NCI-H526 (cell line): Measurements from ENCODE around the gene TRMU.

Experiments used
- DNase-seq, 2 experiments: peaks; one replicate each; lab custom pipeline; 2025; lab: John Stamatoyannopoulos, UW

TRMU gene, protein sequence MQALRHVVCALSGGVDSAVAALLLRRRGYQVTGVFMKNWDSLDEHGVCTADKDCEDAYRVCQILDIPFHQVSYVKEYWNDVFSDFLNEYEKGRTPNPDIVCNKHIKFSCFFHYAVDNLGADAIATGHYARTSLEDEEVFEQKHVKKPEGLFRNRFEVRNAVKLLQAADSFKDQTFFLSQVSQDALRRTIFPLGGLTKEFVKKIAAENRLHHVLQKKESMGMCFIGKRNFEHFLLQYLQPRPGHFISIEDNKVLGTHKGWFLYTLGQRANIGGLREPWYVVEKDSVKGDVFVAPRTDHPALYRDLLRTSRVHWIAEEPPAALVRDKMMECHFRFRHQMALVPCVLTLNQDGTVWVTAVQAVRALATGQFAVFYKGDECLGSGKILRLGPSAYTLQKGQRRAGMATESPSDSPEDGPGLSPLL

DNA sequence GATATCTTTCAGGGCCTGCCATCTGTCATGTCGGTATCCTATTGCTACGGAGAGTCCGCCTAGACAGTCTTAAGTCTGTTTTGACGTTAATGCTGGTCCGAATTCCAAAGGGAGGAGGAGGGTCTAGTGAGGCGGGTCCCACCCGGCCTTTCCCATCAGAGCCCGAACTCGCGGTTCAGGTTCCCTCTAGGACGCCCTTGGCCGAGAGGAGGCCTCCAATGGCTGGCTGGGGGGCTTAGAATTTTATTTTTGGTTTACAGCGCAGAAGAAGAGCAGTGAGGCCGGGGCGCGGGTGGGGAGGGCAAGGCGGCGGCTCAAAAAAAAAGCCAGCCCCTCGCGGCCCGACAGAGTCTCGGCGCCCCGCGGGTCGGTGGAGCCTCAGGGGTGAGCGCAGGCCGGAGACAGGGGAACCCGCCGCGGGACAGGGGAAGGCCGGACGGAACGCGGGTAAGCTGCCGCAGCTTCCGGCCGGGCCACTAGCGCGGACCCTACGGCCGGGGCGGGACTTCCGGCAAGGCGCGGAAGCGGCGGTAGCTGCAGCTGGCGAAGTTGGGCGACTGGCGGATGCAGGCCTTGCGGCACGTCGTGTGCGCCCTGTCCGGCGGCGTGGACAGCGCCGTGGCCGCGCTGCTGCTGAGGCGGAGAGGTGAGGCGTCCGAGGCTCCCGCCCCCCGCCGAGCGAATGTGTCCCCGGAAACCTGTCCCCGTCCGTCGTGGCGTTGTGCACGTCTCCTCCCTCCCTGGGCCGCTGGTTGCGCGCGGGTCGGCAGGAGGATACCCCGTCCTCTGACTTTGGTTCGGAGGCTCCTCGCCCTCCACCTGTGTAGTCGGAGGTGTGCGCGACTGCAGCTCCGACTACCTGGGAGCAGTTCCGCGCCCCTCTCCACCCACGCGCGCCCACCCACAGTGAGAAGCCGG is at the start of gene TRMU:
TRMU (plus strand) TSS at position 514 of the 918 bp plus-strand sequence; CDS start at position 565, 51 bp downstream.
- peak; percentile 32 to 88 for DNase-seq

DNA sequence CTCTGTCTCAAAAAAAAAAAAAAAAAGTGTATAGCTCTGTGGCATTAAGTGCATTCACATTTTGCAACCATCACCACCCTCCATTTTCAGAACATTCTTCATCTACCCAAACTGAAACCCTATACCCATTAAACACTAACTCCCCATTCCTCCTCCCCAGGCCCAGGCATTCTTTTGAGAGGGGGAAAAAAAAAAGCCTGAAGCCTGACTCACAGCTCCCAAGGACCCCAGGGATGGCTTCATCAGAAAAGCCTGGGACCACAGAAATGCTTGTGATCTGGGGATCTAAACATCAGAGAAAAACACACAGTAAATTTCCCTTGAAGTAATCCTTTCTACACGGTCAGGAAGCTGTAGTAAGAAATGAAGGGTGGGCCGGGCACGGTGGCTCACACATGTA is 49.5 kb upstream of the TRMU start:
- no peak for DNase-seq

DNA sequence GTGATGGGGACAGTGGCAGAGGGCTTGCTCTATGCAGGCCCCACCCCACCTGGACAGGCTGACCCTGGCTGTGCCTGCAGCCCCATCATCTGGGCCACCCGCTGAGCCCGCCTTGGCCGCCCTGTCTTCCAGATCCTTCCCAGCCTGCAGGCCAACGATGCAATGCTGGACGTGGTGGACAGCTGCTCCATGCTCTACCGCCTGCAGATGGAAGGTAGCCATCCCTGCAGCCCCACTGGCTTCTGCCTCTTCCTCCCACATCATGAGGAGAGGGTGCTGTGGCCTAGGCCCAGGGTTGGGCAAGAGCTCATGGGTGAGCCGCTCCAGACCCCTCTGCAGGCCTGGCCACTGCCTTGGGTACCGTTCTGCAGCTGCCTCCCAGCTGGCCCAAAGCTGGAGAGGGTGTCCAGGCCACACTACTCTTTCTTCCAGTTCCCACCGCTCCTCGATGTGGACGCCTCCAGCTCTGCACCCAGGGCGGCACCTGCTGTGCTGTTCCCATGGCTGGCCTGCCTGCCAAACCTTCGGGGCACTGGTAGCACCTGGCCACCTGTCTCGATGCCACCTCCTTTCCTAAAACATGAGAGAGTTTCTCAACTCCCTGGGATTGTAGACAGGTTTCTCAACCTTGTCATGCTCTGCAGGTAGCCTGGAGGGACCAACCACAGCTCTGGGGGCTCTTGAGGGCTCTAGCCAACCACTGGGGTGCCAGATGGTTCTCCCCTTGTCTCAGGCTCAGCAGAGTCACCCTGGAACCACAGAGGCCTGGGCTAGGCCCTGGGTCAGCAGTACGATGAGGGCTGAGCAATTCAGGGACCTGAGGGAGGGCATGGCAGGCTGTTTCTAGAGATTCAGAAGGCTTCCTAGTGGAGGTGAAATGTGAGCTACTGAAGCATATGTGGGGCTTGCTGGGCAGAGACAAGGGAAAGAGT is 48.3 kb upstream of the TRMU start:
- no peak for DNase-seq

DNA sequence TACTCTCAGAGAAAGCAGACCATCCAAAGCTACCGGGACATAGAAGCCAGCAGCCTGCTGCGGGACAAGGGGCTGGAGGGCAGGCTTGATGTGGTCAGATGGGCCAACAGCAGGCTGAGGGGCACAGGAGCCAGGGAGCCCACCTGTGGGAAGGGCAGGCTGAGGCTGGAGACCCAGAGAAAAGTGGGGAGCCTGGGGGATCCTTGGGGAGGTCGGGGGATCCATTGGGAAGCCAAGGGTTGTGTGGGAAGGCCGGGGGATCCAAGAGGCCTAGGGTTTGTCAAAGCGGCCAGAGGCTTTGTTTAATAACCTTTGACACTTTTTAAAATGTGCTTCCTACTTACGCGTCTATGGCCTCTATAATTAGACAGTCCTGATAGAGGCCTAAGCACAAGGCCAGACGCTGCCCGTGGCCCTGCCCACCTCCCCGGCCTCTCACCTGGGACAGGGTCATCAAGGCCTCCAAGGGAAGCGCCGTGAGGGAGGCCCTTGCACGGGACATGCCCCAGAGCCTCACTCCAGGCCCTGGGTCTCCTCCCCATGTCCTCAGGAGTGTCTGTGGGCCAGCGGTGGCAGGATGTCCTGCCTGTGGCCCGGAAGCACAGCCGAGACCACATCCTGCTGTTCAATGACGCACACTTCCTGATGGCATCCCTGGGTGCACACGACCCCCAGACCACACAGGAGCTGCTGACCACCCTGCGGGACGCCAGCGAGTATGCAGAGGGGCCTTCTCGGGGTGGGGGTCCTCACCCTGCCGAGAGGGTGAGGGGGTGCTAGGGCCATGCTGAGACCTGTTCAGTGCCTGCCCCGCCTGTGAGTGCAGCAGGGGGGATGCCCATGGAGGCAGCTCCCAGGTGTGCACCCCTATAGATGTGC is 47.4 kb upstream of the TRMU start:
- DNase-seq, result no peak

DNA sequence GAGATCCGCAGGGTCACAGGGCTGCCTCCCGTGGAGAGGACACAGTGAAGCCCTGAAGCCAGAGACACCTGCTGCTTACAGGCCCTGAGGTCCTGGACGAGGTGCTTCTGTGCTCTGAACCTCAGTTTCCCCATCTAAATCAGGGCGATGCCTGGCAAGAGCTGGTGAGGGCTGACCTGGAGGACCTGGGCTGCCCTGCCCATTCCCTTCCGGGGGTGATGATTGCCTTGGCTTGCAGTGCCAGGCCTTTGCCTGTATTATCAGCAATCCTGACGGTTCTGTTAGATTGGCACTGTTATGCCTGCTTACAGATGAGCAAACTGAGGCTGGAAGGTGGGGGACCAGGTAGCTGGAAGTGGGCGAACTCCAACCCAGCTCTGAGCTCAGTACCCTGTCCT is 46.7 kb upstream of the TRMU start:
- DNase-seq, result no peak

DNA sequence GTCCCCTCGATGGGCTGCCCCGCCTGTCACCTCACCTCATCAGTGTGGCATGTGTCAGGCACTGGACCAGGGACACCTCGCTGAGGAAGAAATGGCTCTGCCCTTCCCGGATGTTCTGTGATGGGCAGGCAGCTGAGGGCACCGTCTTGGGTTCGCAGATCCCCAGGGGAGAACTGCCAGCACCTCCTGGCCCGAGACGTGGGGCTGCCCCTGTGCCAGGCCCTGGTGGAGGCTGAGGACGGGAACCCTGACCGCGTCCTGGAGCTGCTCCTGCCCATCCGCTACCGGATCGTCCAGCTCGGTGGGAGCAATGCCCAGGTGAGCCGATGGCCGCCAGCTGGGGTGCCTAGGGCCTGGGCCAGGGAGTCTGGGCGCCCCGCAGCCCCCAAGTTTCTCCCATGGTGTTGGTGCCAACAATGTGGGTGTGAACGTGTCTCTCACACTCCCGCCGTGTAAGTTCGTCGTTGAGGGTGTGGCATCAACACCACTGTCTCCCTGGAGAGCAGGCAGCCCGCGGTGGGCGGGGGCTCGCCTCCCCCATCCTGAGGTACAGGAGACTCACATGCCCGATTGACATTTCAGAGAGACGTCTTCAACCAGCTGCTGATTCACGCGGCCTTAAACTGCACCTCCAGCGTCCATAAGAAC is 46.1 kb upstream of the TRMU start:
- peak in 1 of 2 experiments; percentile 49 for DNase-seq

DNA sequence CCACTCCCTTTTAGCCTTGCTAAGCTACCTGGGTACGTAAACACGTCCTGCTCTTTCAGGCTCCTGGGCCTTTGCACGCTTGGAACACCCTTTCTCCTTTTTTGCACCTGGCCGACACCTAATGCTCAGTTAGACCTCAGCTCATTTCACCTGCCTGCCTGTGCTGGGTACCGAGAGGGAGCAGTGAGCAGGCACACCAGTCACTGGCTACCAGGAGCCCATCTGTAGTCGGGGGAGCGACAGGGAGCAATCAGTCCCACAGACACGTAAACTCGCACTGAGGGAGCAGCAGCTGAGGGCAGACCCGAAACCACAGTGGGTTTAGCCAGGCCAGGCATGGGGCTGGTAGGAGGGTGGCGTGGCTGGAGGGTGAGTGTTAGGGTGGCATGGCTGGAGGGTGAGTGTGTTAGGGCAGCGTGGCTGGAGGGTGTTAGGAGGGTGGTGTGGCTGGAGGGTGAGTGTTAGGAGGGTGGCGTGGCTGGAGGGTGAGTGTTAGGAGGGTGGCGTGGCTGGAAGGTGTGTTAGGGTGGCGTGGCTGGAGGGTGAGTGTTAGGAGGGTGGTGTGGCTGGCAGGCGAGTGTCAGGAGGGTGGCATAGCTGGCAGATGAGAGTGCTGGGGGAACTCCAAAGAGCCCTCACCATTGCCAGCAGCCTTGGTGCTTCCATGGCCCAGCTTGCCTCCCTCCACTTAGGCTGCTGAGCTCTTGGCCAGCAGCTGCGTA is 45.2 kb upstream of the TRMU start:
- DNase-seq, result peak; percentile 17 to 59

DNA sequence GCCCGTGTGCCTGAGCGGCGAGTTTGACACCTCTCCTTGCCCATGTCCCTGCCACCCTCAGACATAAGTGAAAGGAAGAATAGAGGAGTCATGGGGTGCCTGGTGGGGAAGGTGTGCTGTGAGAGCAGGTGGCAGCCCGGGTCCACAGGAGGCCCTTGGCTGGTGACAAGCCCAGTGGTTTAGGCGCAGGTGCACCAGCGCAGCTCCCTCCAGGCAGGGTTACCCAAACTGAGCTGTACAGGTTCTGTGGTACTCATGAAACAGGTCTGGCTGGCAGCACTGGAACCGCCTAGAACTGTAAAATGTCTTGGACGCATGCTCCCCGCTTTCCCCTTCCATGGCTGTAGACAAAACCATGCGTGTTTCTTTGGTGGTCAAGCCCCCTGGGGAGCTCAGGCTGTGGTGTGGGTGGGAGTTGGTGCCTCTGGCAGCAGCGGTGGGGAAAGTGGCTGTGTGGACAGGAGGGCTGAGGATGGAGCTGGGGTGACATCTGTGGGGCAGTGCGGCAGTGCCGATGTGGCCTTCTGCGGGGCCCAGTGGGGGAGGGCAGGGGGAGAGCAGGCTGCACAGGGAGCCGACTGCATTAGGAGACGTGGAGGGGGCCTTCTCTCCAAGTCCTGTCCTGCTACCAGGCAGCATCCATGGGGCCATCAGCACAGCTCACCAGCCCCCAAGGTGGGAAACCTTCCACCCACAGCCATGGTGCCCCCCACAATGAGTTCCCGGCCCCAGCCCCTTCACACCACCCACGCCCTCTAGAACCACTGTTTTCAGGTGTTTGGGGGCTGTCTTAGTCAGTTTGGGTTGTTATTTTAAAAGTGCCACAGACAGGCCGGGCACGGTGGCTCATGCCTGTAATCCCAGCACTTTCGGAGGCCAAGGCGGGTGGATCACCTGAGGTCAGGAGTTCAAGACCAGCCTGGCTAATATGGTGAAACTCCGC is 44.4 kb upstream of the TRMU start:
- no peak for DNase-seq

DNA sequence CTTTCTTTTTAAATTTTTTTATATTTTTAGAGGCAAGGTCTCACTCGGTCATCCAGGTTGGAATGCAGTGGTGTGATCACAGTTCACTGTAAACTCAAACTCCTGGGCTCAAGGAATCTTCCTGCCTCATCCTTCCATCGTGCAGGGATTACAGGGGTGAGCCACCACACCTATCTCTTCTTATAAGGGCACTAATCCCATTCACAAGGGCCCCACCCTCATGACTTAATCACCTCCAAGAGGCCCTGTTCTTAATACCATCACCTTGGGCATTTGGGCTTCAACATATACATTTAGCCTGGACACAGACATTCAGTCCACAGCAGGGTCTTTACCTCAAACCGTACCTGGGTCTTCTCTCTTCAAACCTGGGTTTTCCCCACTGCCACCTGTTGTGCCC is 43.3 kb upstream of the TRMU start:
- no peak for DNase-seq

DNA sequence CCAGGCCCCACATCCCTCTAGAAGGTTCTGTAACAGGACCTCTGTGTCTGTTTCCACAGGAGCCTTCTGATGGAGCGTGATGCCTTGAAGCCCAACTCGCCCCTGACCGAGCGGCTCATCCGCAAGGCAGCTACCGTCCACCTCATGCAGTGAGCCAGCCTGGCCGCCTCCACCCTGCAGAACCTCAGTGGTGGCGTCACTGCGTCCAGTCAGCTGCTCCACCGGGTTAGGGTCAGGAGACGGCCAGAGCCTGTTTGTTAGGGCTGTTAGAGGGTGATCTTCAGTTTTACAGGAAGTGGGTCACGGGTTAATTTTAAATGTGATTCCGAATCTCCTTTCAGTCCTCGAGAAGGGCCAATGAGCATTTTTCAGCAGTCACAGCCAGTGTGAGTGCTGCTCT is 42.8 kb upstream of the TRMU start:
- no peak for DNase-seq

DNA sequence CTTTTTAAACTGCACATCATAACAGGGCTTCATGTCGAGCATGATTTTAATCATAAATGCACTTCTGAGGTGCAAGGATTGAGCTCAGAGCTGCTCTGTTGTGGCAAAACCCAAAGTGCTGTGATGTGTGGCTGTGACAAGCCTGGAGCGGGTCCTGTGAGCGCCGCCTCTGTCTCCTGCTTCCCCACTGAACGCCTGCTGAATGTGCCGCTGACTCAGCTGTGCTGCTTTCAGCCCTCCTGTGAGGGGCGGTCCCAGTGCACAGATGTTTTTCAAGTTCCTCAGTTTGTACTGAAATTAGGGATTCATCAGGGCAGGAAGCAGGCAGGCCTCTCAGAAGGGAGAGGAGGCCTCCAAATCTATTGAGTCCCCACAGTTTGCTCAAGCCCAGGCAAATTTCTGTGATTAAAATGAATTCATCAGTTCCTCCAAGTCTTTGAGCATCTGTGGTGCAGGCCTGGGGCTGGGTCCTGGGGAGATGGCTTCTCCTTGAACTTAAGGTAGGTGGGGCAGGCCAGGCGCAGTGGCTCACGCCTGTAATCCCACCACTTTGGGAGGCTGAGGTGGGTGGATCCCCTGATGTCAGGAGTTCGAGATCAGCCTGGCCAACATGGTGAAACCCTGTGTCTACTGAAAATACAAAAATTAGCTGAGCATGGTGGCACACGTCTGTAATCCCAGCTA is 41.8 kb upstream of the TRMU start:
- DNase-seq, result peak; percentile 8 to 71

DNA sequence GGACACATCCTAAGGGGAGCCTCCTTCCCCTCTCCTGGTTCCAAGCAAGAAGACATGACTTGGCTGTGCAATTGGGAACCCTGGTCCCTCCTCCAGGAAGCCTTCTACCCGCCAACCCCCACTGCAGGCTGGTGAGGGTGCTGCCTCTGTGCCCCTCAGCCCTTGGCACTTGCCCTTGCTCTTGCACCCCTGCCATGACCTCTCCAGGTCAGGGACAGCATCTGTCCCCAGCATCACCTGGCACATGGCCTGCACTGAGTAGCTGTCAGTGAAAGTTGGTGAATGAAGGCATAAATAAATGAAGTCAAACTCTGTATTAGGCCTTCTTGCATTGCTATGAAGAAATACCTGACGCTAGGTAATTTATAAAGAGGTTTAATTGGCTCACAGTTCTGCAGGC is 40.7 kb upstream of the TRMU start:
- DNase-seq, result no peak

DNA sequence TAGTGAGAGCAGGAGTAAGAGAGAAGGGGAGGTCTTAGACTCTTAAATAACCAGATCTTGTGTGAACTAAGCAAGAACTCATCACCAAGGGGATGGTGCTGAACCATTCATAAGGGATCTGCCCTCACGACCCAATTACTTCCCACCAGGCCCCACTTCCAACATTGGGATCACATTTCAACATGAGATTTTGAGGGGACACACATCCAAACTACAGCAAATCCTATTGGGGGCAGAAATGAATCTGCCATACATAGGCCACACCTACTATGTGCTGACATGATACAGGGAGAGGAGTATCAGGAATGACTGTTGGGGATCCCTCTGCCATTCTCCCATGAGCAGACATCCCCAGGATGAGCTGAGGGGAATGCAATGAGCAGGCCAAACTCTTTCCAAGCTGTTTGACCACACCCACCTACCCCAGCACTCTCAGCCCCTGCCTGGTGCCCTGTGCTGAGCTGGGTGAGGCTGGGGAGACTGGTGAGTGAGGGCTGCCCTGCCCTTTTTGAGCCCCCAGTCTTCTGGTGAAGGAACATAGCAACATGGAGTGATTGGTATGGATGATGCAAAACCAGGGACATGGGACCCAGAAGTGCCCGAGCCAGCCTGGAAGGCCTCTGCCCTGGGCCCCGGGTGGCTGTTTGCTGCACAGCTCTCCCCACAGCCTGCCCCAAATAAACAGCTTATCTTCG is 40.1 kb upstream of the TRMU start:
- no peak for DNase-seq

DNA sequence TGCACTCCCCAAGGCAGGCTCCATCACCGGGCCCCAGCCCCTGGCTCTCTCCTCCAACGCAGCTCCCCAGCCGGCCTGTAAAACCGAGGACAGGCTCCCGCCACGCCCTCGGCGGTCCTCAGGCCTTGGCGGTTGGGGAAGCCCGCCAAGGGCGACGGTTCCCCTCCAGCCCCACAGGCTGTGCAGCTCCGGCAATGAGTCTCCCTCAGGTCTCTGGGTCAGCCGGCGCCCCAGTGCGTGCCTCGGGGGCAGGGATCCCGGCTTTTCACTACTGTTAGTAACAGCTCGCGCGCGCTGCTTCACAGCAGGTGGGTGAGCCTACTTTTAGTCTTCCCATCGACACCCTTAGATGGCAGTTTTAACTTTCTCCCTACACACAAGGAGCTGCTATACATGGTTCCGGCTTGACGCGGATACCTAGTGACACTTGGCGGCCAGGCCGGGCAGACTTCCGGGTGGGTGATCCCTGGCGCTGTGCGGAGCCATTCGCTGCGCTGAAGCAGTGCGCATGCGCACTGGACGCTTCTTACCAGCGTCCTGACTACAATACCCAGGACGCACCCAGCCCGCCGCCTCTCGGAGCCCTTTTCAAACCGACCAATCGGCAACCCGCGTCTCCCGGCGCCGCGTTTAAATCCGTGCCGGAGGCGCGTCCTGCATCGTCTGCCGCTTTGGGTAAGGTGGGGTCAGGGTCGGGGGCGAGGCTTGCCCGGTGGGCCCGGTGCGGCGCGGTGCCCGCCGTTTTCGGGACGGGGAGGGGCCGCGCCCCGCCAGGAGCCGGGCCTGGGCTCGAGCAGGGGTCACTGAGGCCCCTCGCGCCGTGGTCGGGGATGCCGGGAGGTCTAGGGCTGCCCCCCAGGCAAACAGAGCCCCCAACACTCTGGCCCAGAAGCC is 39.0 kb upstream of the TRMU start, which contains the start of gene GTSE1:
GTSE1 (plus strand) TSS at position 614 of the 894 bp plus-strand sequence. CDS start 531 bp downstream, outside the sequence.
- DNase-seq, result peak; percentile 90 to 96

DNA sequence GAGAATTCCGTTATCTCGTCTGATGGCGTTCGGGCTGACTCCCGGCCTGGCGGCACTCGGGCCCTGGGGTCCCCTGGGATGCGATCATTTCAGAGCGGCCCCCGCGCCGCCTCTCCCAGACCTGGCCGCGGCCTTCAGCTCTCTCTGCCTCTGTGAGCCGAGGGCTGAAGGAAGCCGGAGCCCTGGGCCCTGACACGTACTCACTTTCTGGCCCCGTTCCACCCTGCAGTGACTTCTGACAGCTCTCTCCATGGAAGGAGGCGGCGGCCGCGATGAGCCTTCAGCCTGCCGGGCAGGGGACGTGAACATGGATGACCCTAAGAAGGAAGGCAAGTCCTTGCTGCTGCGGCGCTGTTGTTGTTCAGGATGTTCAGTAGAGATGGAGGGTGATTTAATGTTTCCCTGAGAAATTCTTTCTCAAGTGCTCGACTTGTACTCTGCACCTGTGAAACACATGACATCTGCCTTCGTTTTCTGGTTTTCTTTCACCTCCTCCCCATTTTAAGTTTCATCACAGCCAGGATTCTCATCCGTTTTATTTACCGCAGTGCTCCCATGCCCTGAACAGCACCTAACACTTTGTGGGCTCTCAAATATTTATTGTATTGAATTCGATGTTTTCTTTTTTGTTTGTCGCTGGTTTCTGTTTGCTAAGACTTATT is 38.2 kb upstream of the TRMU start:
- peak in 1 of 2 experiments; percentile 46 for DNase-seq
